Astrocyte (in vitro differentiated cells and primary cell): Measurements from ENCODE around the gene GATA2. TPM values are rescaled to one million over a fixed set of nuclear protein-coding genes. Genes with fewer than 3 reads are reported as not detected.

Source experiments
- DNase-seq: peaks from one replicate; pipeline ENCODE4 v3.0.0-alpha.2; 2010; ENCODE audit warnings: low read depth
- FAIRE-seq: peaks from 2 replicates; lab custom pipeline; 2011; peaks lifted over from hg19 to GRCh38; lab: Jason Lieb, UNC
- H2AFZ ChIP-seq: 2 replicates; pipeline ENCODE4 v1.6.0; 2012; ENCODE audit warnings: low read depth, low read length, inconsistent platforms
- H3K27ac ChIP-seq: 2 replicates; pipeline ENCODE4 v1.5.1; 2011; ENCODE audit warnings: low read depth, low read length, inconsistent platforms
- H3K27me3 ChIP-seq: 2 replicates; pipeline ENCODE4 v1.6.0; 2011; ENCODE audit warnings: low read length, inconsistent platforms; ENCODE audit not compliant: insufficient read depth
- H3K36me3 ChIP-seq: 2 replicates; pipeline ENCODE4 v1.5.1; 2011; ENCODE audit warnings: low read length, inconsistent platforms; ENCODE audit not compliant: insufficient read depth
- H3K4me1 ChIP-seq: 2 replicates; pipeline ENCODE4 v1.5.1; 2011; ENCODE audit warnings: low read length, inconsistent platforms; ENCODE audit not compliant: insufficient read depth
- H3K4me2 ChIP-seq: 2 replicates; pipeline ENCODE4 v1.6.0; 2012; ENCODE audit warnings: low read length, inconsistent platforms
- H3K4me3 ChIP-seq: 2 replicates; pipeline ENCODE4 v1.5.1; 2011; ENCODE audit warnings: low read depth, mild to moderate bottlenecking, low read length, inconsistent platforms; ENCODE audit not compliant: insufficient read depth
- H3K79me2 ChIP-seq: 2 replicates; pipeline ENCODE4 v1.6.0; 2012; ENCODE audit warnings: mild to moderate bottlenecking, low read length, inconsistent platforms; ENCODE audit not compliant: insufficient read depth
- H3K9ac ChIP-seq: 2 replicates; pipeline ENCODE4 v1.6.0; 2012; ENCODE audit warnings: mild to moderate bottlenecking, low read length, inconsistent platforms
- H3K9me3 ChIP-seq: 2 replicates; pipeline ENCODE4 v1.5.1; 2012; ENCODE audit warnings: low read depth, mild to moderate bottlenecking, low read length, inconsistent platforms; ENCODE audit not compliant: insufficient read depth
- H4K20me1 ChIP-seq: 2 replicates; pipeline ENCODE4 v1.6.0; 2012; ENCODE audit warnings: low read length, inconsistent platforms; ENCODE audit not compliant: insufficient read depth
- H3K27ac Mint-ChIP-seq: one replicate; pipeline ENCODE4 v1.8.0; 2021; ENCODE audit warnings: mild to moderate bottlenecking, mixed read lengths; ENCODE audit not compliant: unreplicated experiment
- H3K27me3 Mint-ChIP-seq: one replicate; pipeline ENCODE4 v1.8.0; 2021; ENCODE audit warnings: low read depth, mixed read lengths; ENCODE audit not compliant: unreplicated experiment
- H3K36me3 Mint-ChIP-seq: one replicate; pipeline ENCODE4 v1.8.0; 2021; ENCODE audit warnings: low read depth, mixed read lengths; ENCODE audit not compliant: unreplicated experiment
- H3K4me1 Mint-ChIP-seq: one replicate; pipeline ENCODE4 v1.8.0; 2021; ENCODE audit warnings: low read depth, mixed read lengths; ENCODE audit not compliant: unreplicated experiment
- H3K4me3 Mint-ChIP-seq: one replicate; pipeline ENCODE4 v1.8.0; 2021; ENCODE audit warnings: mild to moderate bottlenecking, moderate library complexity, mixed read lengths; ENCODE audit not compliant: unreplicated experiment
- H3K9me3 Mint-ChIP-seq: one replicate; pipeline ENCODE4 v1.8.0; 2021; ENCODE audit warnings: mild to moderate bottlenecking, mixed read lengths; ENCODE audit not compliant: unreplicated experiment
- EZH2 ChIP-seq: IDR thresholded peaks from 2 replicates; pipeline ENCODE4 v1.6.1; 2012; ENCODE audit warnings: mild to moderate bottlenecking, low read length, inconsistent platforms; ENCODE audit not compliant: insufficient read depth
- total RNA-seq: library from RNA; stranded (reverse); gene quantifications from 2 replicates; pipeline ENCODE4 v1.2.1, GENCODE V29; 2021
- TF ChIP-seq, protein P1 (sequence below): IDR thresholded peaks from 2 replicates; pipeline ENCODE4 v1.5.1; 2011; ENCODE audit warnings: low read depth, mild to moderate bottlenecking, inconsistent platforms, low read length, moderate library complexity; ENCODE audit not compliant: insufficient read depth

GATA2 gene
- total RNA-seq, 1 donor from 2014 or later: 1.7 TPM

DNA sequence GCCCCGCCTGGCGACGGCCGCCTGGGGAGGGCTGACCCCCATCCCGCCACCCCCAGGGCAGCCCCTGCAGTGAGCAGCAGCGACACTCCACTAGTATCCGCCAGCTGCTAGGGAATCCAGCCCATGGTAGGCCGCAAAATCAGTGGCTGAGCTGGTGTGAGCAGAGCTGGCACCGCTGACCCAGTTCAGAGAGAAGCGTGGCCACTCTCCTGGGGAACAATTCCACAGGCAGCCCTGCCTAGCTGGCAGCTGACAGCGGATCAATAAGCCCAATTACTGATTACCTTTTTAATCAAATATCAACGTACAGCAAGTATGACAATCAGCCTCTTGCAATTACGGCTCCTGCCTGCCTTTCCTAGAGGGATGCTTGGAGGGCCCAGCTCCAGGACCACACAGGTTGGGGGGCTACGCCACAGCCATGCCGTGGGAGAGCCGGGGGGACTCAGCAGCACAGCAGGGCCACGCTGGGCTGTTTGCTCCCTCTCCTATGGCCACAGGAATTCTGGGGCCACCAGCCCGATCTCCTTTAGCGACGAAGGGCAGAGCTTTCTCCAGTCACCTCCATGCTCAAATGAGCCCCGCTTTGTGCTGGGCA lies 40.2 kb downstream of the GATA2 start:
- H3K4me2 ChIP-seq: no peak overlapping the region
- H3K4me1 ChIP-seq: no peaks in the 10 kb centered on the region
- H3K9me3 ChIP-seq: no peaks in the 10 kb centered on the region
- Mint-ChIP-seq H3K27me3 (peaks cover 70% of the 10 kb centered on the region), H3K9me3 (peaks cover 20% of the 10 kb centered on the region), H3K27ac (no peak overlapping the region), H3K4me1 (peaks cover 7% of the 10 kb centered on the region), H3K36me3 (peaks cover 3% of the 10 kb centered on the region), H3K4me3 (no peak overlapping the region)
- H3K36me3 ChIP-seq: no peaks in the 10 kb centered on the region
- H3K9ac ChIP-seq: no peak overlapping the region
- H3K27me3 ChIP-seq: peaks cover 29% of the 10 kb centered on the region
- DNase-seq: no peak
- FAIRE-seq: no peak
- H2AFZ ChIP-seq: no peak overlapping the region
- no peak overlapping the region for H3K4me3 ChIP-seq
- TF ChIP-seq, protein P1, sequence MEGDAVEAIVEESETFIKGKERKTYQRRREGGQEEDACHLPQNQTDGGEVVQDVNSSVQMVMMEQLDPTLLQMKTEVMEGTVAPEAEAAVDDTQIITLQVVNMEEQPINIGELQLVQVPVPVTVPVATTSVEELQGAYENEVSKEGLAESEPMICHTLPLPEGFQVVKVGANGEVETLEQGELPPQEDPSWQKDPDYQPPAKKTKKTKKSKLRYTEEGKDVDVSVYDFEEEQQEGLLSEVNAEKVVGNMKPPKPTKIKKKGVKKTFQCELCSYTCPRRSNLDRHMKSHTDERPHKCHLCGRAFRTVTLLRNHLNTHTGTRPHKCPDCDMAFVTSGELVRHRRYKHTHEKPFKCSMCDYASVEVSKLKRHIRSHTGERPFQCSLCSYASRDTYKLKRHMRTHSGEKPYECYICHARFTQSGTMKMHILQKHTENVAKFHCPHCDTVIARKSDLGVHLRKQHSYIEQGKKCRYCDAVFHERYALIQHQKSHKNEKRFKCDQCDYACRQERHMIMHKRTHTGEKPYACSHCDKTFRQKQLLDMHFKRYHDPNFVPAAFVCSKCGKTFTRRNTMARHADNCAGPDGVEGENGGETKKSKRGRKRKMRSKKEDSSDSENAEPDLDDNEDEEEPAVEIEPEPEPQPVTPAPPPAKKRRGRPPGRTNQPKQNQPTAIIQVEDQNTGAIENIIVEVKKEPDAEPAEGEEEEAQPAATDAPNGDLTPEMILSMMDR: no peak
- no peak for TF ChIP-seq EZH2
- H4K20me1 ChIP-seq: no peaks in the 10 kb centered on the region
- H3K27ac ChIP-seq: no peak overlapping the region
- no peaks in the 10 kb centered on the region for H3K79me2 ChIP-seq

DNA sequence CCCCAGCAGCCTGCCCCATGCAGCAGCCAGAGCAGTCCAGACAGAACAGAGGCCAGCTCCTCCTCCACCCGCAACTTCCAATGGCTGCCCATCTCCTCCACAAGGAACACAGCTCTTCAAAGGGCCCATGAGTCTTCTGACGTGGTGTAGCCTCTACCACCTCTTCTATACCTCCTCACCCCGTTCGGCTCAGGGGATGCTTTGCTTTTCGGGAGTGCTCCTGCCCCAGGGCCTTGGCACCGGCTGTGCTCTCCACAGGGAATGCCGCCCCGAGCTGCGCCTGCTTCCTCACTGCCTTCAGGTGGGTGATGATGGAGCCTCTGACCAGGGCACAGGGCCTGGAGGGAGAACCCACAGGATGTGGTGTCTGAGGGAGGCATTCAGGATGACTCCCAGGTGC lies 40.9 kb downstream of the GATA2 start:
- Mint-ChIP-seq H3K27ac (no peak overlapping the region), H3K36me3 (peaks cover 3% of the 10 kb centered on the region), H3K9me3 (peaks cover 24% of the 10 kb centered on the region), H3K4me3 (no peak overlapping the region), H3K27me3 (peaks cover 71% of the 10 kb centered on the region), H3K4me1 (peaks cover 7% of the 10 kb centered on the region)
- no peak for DNase-seq
- Histone ChIP-seq H3K4me2 (no peak overlapping the region), H3K27ac (no peak overlapping the region), H3K9me3 (no peaks in the 10 kb centered on the region), H4K20me1 (no peaks in the 10 kb centered on the region), H3K79me2 (no peaks in the 10 kb centered on the region), H2AFZ (no peak overlapping the region), H3K36me3 (no peaks in the 10 kb centered on the region), H3K4me3 (no peak overlapping the region), H3K4me1 (no peaks in the 10 kb centered on the region), H3K27me3 (peaks cover 31% of the 10 kb centered on the region), H3K9ac (no peak overlapping the region)
- TF ChIP-seq EZH2: no peak
- TF ChIP-seq, protein P1: no peak
- FAIRE-seq: no peak

DNA sequence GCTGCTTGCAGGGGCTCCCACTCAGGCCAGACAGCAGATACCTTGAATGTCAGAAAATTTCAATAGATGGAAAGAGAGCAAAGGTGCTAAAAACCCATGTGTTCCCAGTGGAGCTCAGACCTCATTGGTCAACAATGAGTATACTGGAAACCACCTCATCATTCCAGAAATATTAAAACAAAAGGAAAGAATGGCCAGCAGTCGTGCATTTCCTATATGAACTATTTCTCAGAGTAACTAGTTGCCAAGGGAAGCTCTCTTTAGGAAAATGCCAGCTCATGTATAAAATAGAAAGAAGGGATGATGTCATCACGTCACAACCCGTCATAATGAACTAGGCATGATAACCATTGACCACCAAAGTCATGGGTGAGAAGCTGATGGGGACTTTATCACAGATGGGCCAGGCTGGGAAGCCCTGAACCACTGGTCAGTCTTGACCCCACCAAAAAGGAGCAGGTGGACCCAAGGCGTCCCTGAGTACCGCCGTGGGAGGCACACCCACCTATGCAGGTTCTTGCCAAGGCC lies 43.8 kb downstream of the GATA2 start:
- no peaks in the 10 kb centered on the region for H3K4me1 ChIP-seq
- no peak overlapping the region for H3K4me2 ChIP-seq
- Mint-ChIP-seq H3K27ac (no peak overlapping the region), H3K27me3 (peaks cover 57% of the 10 kb centered on the region), H3K36me3 (no peaks in the 10 kb centered on the region), H3K4me3 (no peak overlapping the region), H3K9me3 (peaks cover 26% of the 10 kb centered on the region), H3K4me1 (peaks cover 7% of the 10 kb centered on the region)
- DNase-seq (no peak), FAIRE-seq (no peak)
- no peak overlapping the region for H3K9ac ChIP-seq
- H3K27me3 ChIP-seq: peaks cover 15% of the 10 kb centered on the region
- no peaks in the 10 kb centered on the region for H3K36me3 ChIP-seq
- no peak for TF ChIP-seq EZH2
- TF ChIP-seq, protein P1: no peak
- H3K79me2 ChIP-seq: no peaks in the 10 kb centered on the region
- H2AFZ ChIP-seq: no peak overlapping the region
- H3K4me3 ChIP-seq: no peak overlapping the region
- H4K20me1 ChIP-seq: no peaks in the 10 kb centered on the region
- H3K27ac ChIP-seq: no peak overlapping the region
- peaks cover 2% of the 10 kb centered on the region for H3K9me3 ChIP-seq
